ENCODE results near the gene GLI3. TPM values are rescaled to one million over a fixed set of nuclear protein-coding genes. Genes with fewer than 3 reads are reported as not detected.

Gene GLI3
- total and polyA plus RNA-seq, 12 donors = 1.1 to 18.0 (median 4.6) TPM

- DNase-seq = no peak
- intact Hi-C loops (cut with DNase I) = no loop called here
Observed at GRCh38 chr7:42095791-42096190, 141.2 kb downstream of the GLI3 start.

GRCh38 chr7:42093349-42093905 is 143.6 kb downstream of the GLI3 start:
- intact Hi-C loops (cut with DNase I) = no loop called here

More at GRCh38 chr7:42095791-42096190, 141.2 kb downstream of the GLI3 start:
- WGBS, 4 donors = 77 to 93% (median 78%) methylated on average over 7 of the region's 7 CpGs
- no peaks in the 10 kb centered on the region for H3K9me3 ChIP-seq (replicated peaks in 1 of 3)
- H3K27ac ChIP-seq = no peak overlapping the region
- no peaks in the 10 kb centered on the region for H3K36me3 ChIP-seq (replicated peaks in 1 of 2)
- H3K4me3 ChIP-seq = no peak overlapping the region
- peaks cover 0 to 13% of the 10 kb centered on the region in 2 donors for H3K4me1 ChIP-seq (replicated peaks in 1 of 2)
- no peaks in the 10 kb centered on the region for H3K27me3 ChIP-seq
- TF ChIP-seq POLR2A (IDR thresholded peaks at IDR 0.05) (no peak), CTCF (IDR thresholded peaks at IDR 0.05) (no peak)

GRCh38 chr7:42091461-42092291 is 145.3 kb downstream of the GLI3 start:
- TF ChIP-seq CTCF (IDR thresholded peaks at IDR 0.05) = no peak
- WGBS, 4 donors = 80 to 83% (median 81%) methylated on average over 23 to 24 of the region's 24 CpGs
- no peak for DNase-seq
- Histone ChIP-seq H3K36me3 (replicated peaks in 1 of 2) (no peaks in the 10 kb centered on the region), H3K9me3 (replicated peaks in 1 of 3) (no peaks in the 10 kb centered on the region), H3K4me3 (no peak overlapping the region), H3K27me3 (no peaks in the 10 kb centered on the region), H3K27ac (no peak overlapping the region), H3K4me1 (replicated peaks in 1 of 2) (peaks cover 0 to 6% of the 10 kb centered on the region in 2 donors)
- intact Hi-C loops (cut with DNase I) = no loop called here

More at GRCh38 chr7:42093349-42093905, 143.6 kb downstream of the GLI3 start:
- TF ChIP-seq POLR2A (IDR thresholded peaks at IDR 0.05) (no peak), CTCF (IDR thresholded peaks at IDR 0.05) (no peak)
- Histone ChIP-seq H3K27me3 (no peaks in the 10 kb centered on the region), H3K27ac (no peak overlapping the region), H3K9me3 (replicated peaks in 1 of 3) (no peaks in the 10 kb centered on the region), H3K36me3 (replicated peaks in 1 of 2) (no peaks in the 10 kb centered on the region), H3K4me3 (no peak overlapping the region), H3K4me1 (replicated peaks in 1 of 2) (peaks cover 0 to 13% of the 10 kb centered on the region in 2 donors)
- 82 to 100% (median 94%) methylated on average over 2 of the region's 2 CpGs for WGBS, 4 donors
- no peak for DNase-seq

- Histone ChIP-seq H3K27ac (no peak overlapping the region), H3K9me3 (replicated peaks in 1 of 3) (no peaks in the 10 kb centered on the region), H3K27me3 (no peaks in the 10 kb centered on the region), H3K4me1 (replicated peaks in 1 of 2) (no peaks in the 10 kb centered on the region), H3K4me3 (no peak overlapping the region), H3K36me3 (replicated peaks in 1 of 2) (no peaks in the 10 kb centered on the region)
- WGBS, 4 donors = 87 to 95% (median 88%) methylated on average over 5 of the region's 5 CpGs
- intact Hi-C loops (cut with DNase I) = no loop called here
- TF ChIP-seq CTCF (IDR thresholded peaks at IDR 0.05) (no peak), POLR2A (IDR thresholded peaks at IDR 0.05) (no peak)
- DNase-seq = no peak
Observed at GRCh38 chr7:42090806-42091205, 146.2 kb downstream of the GLI3 start.

Measured in adrenal gland (tissue), 12 donors.